ACHN (cell line): ENCODE measurements around the gene TMEM267.
"Not testable (repeated sequence)": the region's sequence is repeated elsewhere in the genome, so short reads cannot be mapped to it uniquely, and the experiment has no call there.

Source experiments
- DNase-seq: peaks from one replicate; pipeline ENCODE4 v3.0.0-alpha.2; 2015
- in situ Hi-C: cut with HindIII; loops from 2 replicates; pipeline ENCODE4 v1.10.0; 2017; ENCODE audit warnings: low sequenced_read_pairs, low pct_ligation_motif_present, low pct_unique_long_range_greater_than_20kb

Gene TMEM267

DNA sequence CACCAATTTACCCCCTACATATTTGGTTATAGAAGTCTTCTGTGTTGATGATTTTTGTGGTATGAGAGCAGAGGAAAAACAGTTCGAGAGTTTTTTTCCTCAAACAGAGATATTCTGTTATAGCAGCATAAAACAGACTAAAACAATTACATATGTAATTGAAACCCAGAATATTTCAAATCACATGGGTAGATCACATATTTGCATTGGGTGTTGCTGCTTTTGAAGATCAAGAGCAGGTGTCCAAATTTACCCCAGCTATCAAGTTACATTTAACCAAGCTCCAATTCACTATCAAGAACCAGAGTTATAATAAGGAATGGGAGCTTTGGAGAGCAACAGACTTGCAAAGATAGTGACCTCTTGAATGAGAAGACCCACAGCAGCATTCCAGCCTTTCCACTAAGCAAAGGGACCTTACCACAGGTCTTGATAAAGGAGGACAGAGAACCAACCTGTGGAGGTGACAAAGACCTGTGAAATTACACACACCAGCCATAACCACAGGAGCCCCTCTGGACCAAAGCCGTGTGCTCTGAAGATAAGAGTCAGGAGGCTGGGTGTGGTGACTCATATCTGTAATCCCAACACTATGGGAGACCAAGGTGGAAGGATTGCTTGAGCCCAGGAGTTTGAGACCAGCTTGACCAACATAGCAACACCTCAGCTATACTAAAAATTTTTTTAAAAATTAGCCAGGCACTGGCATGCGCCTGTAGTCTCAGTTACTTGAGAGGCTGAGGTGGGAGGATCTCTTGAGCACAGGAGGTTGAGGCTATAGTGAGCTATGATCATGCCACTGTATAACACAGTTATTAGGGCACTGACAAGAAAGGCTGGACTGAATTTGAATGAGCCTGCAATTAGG, 67.5 kb downstream of the TMEM267 start:
- in situ Hi-C loops = no loop called here
- no peak for DNase-seq

DNA sequence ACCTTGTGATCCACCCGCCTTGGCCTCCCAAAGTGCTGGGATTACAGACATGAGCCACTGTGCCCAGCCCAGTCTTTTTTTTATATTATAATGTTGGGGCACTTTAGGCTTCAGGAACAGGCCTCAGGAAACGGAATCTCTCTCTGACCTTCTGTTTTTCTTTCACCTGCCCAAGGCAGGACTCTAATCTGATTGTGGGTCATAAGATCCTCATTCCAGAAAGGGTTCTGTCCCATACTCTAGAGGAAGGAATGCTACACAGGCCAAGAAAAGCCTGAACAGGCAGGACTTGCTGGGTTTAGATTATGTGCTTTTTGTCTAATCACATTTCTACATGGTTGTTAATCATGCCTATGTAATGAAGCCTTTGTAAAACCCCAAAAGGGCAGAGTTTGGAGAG, 69.7 kb downstream of the TMEM267 start:
- no peak for DNase-seq
- in situ Hi-C loops = no loop called here

DNA sequence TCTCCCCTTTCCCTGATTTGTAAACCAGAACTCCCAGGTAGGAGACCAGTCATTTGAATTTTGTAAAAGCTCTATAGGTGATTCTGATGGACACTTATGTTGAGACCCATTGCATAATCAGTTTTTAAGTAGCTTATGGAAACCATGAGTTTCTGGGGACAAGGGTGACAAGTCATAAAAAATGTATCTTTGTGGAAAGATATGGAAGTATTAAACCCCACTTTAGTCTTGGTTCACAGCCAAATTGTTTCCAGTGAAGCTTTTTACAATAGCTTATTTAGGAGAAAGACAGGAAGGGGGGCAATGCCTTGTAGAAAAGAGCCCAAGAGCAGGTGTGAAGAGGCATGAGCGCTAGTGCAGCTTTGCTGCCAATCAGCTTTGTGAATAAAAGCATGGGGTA, 71.0 kb downstream of the TMEM267 start:
- no peak for DNase-seq
- in situ Hi-C loops = no loop called here

DNA sequence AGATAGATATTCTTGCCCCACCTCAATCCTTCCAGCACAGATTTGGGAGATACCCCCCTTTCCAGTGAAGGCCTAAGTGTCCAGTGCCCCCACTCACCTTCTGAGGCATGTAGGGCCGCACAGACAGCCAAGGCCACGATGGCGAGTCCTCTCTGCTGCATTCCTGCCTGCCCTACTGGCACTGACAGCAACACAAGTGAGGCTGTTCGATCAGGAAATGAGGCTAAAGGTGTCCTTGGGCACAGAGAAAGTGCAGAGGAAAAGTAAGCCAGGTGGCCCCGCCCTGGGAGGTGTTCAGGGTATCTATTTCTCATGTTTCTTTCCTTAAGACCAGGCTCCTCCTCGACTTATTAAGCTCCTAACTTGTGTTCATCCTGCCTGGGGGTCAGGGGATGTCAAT, 71.5 kb downstream of the TMEM267 start, which contains the start of gene CCL28:
Gene CCL28 (minus strand): TSS at position 236 of the 400 bp plus-strand sequence. CDS start 75 bp downstream, at position 161.
- in situ Hi-C loops = no loop called here
- DNase-seq = no peak

DNA sequence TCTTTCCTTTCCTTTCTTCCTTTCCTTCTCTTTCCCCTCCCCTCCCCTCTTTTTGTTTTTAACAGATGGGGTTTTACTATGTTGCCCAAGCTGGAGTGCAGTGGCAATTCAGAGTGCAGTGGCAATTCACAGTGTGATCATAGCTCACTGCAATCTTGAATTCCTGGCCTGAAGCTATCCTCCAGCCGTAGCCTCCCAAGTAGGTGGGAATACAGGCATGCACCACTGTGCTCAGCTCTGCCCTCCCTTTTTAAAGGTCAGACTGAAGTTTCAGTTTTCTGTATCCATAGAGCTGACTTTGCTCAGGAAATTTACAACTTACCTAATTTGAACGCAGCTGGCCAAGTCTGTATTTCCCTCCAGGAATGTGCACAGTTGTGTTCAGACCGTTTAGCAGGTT, 72.2 kb downstream of the TMEM267 start:
- no peak for DNase-seq
- in situ Hi-C loops = no loop called here

DNA sequence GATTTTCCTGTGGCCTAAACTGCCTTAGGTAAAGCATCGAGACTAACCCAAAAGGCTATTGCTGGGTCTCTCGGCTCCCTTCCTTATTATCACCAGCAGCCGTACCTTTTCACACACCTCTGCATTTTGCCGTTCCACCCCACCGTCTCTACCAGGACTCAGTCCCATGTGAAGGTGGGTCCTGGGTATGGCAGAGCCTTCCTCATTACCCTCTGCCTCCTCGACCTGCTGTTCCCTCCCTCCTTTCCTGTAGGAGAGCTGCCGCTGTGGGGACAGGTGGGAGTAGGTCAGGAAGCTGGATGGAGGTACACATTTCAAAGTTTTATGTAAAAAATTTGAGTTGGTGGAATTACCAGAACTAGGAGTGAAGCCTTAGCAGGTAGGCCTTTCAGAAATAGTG, 73.3 kb downstream of the TMEM267 start:
- in situ Hi-C loops = no loop called here
- DNase-seq = no peak

DNA sequence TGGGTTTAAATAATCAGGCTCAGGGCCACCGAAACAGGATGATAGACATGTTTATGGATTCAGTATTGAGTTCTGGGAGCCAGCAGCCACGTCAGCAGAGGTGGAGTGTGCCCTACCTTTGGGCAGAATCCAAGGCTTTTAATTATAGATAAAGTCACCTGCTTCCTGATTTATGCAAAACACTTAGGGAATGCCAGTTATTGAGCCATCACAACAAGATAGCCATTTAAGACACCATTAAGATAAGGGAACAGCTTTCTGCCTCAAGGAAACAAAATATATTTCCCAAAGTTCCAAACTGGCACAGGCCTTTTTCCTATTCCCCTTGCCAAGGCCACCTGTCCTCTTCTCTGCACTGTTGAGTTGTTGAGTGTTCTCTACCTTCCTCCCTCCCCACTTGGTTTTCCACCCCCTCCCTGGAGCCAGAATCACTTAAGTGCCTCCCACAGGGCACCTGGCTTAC, 73.8 kb downstream of the TMEM267 start:
- in situ Hi-C loops = no loop called here

DNA sequence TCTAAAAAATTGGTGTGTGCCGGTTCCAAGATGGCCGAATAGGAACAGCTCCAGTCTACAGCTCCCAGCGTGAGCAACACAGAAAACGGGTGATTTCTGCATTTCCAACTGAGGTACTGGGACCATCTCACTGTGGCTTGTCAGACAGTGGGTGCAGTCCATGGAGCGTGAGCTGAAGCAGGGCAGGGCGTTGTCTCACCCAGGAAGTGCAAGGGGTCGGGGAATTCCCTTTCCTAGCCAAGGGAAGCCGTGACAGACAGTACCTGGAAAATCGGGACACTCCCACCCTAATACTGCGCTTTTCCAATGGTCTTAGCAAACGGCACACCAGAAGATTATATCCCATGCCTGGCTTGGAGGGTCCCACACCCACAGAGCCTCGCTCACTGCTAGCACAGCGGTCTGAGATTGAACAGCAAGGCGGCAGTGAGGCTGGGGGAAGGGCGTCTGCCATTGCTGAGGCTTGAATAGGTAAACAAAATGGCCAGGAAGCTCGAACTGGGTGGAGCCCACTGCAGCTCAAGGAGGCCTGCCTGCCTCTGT, 81.1 kb downstream of the TMEM267 start:
- in situ Hi-C loops, DNase-seq: not testable (repeated sequence)

More for the DNA sequence above, 73.8 kb downstream of the TMEM267 start:
- no peak for DNase-seq

DNA sequence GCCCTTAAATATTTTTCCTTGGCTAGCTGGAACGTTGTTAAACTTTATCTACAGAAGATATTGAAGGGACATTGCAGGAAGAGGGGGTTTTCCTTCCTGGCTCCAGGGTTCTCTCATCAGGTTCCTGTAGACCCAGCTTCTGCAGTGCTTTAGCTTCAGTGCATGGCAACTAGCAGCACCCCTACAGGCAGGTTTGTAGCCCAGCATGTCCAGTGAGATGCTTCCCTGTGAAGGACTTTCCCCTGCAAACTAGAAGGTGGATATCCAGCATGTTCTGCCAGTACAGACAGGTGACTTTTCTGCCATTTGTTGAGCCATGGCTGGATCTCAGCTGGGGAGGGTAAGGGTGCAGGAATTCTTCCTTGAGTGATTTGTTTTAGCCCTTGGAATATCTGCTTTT, 81.8 kb downstream of the TMEM267 start:
- in situ Hi-C loops = no loop called here
- DNase-seq = no peak

DNA sequence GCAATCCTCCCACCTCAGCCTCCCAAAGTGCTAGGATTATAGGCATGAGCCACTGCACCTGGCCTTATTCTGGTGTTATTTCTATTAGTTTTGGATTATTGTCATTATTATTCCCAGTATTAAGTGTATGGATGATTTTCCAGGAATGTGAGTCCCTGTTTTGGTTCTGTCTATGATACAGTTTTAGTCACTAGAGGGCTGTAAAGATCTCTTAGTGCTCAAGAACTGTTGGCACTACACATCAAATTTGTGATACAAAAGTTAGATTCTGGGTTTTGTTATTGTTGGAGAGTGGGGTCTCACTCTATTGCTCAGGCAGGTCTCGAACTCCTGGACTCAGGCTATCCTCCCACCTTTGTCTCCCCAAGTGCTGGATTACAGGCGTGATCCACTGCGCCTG, 83.6 kb downstream of the TMEM267 start:
- peak; percentile 8 for DNase-seq
- in situ Hi-C loops = no loop called here

DNA sequence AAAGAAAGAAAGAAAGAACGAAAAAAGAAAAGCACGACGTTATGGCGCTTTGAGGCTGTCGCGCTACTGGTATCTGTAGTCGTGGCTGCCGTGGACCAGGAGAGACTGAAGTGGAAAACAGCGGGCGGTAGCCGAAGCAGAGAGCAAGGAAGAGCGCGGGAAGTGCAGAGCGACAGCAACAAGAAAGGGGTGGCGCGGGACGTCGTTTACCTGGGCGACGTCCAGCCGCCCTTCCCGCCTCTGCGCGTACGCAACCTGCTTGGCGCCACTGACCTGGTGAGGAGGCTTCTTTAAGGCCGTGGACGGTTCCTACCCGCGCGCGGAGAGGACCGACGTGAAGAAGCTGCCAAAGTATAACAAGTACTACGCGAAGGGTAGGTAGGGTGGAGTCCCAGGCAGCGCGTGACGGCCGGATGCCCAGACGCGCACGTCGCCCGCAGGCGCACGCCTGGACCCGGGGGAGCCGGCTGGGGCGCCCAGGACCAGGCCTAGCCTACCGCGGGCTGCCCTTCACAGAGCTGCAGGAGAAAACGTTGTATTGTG, 86.8 kb downstream of the TMEM267 start:
- DNase-seq = peak; percentile 51
- in situ Hi-C loops = no loop called here
